IPS-18c (cell line): ENCODE results near the gene LRRC59.
A peak's percentile ranks its signal among the peaks of the same experiment; 100 is the strongest.

Experiments used
- H3K4me3 ChIP-seq: 2 replicates; pipeline ENCODE4 v1.7.0; 2013; ENCODE audit warnings: low read depth, mild to moderate bottlenecking, low read length, moderate library complexity; ENCODE audit not compliant: insufficient read depth
- H3K9me3 ChIP-seq: one replicate; pipeline ENCODE4 v1.6.1; 2013; ENCODE audit warnings: mild to moderate bottlenecking, low read length, moderate library complexity; ENCODE audit not compliant: control insufficient read depth, insufficient read depth

Gene LRRC59

GRCh38 chr17:50372222-50372757 lies 25.0 kb downstream of the LRRC59 start:
- Histone ChIP-seq H3K4me3 (peak overlapping the region; percentile 96), H3K9me3 (no peaks in the 10 kb centered on the region)

- Histone ChIP-seq H3K9me3 (no peaks in the 10 kb centered on the region), H3K4me3 (no peak overlapping the region)
Observed at GRCh38 chr17:50371526-50371925, 25.8 kb downstream of the LRRC59 start.

GRCh38 chr17:50370052-50370451 lies 27.3 kb downstream of the LRRC59 start:
- H3K4me3 ChIP-seq = no peak overlapping the region
- H3K9me3 ChIP-seq = no peaks in the 10 kb centered on the region

GRCh38 chr17:50367401-50367800 lies 29.9 kb downstream of the LRRC59 start:
- Histone ChIP-seq H3K9me3 (no peaks in the 10 kb centered on the region), H3K4me3 (no peak overlapping the region)

GRCh38 chr17:50365649-50366393 lies 31.5 kb downstream of the LRRC59 start:
- H3K4me3 ChIP-seq = no peak overlapping the region
- no peaks in the 10 kb centered on the region for H3K9me3 ChIP-seq

GRCh38 chr17:50365165-50365564 lies 32.2 kb downstream of the LRRC59 start:
- H3K4me3 ChIP-seq = no peak overlapping the region
- H3K9me3 ChIP-seq = no peaks in the 10 kb centered on the region

- Histone ChIP-seq H3K9me3 (no peaks in the 10 kb centered on the region), H3K4me3 (no peak overlapping the region)
Observed at GRCh38 chr17:50364715-50365114, 32.6 kb downstream of the LRRC59 start.

- Histone ChIP-seq H3K4me3 (no peak overlapping the region; the same call in 1 of the 2 replicates), H3K9me3 (no peaks in the 10 kb centered on the region)
Observed at GRCh38 chr17:50364061-50364458, 33.3 kb downstream of the LRRC59 start.

- H3K9me3 ChIP-seq = peaks cover 2% of the 10 kb centered on the region
- H3K4me3 ChIP-seq = no peak overlapping the region; the same call in 1 of the 2 replicates
Observed at GRCh38 chr17:50363217-50364060, 33.9 kb downstream of the LRRC59 start.

- H3K9me3 ChIP-seq = peaks cover 2% of the 10 kb centered on the region
Observed at GRCh38 chr17:50362661-50363060, 34.7 kb downstream of the LRRC59 start.

GRCh38 chr17:50361561-50362480 lies 35.5 kb downstream of the LRRC59 start:
- H3K4me3 ChIP-seq = no peak overlapping the region

More at GRCh38 chr17:50362661-50363060, 34.7 kb downstream of the LRRC59 start:
- no peak overlapping the region for H3K4me3 ChIP-seq

GRCh38 chr17:50360486-50361115 lies 36.7 kb downstream of the LRRC59 start:
- no peak overlapping the region for H3K4me3 ChIP-seq

More at GRCh38 chr17:50361561-50362480, 35.5 kb downstream of the LRRC59 start:
- peaks cover 2% of the 10 kb centered on the region for H3K9me3 ChIP-seq

GRCh38 chr17:50359998-50360461 lies 37.3 kb downstream of the LRRC59 start:
- Histone ChIP-seq H3K4me3 (no peak overlapping the region), H3K9me3 (peaks cover 2% of the 10 kb centered on the region)

More at GRCh38 chr17:50360486-50361115, 36.7 kb downstream of the LRRC59 start:
- peaks cover 2% of the 10 kb centered on the region for H3K9me3 ChIP-seq

GRCh38 chr17:50359005-50359699 lies 38.2 kb downstream of the LRRC59 start:
- H3K4me3 ChIP-seq = no peak overlapping the region

GRCh38 chr17:50358177-50358576 lies 39.1 kb downstream of the LRRC59 start:
- no peak overlapping the region for H3K4me3 ChIP-seq
- peaks cover 2% of the 10 kb centered on the region for H3K9me3 ChIP-seq

More at GRCh38 chr17:50359005-50359699, 38.2 kb downstream of the LRRC59 start:
- peaks cover 2% of the 10 kb centered on the region for H3K9me3 ChIP-seq
